Endothelial cell of umbilical vein (primary cell): ENCODE data around the gene USP6NL. TPM values are rescaled to one million over a fixed set of nuclear protein-coding genes. Genes with fewer than 3 reads are reported as not detected.

Source experiments
- BruUV-seq: library from RNA; stranded (reverse); fragments of 400-500 nt; replicated peaks from 2 replicates; lab custom pipeline; 2021; lab: Mats Ljungman, UMichigan
- CTCF ChIA-PET: fragments of 300-600, 350-600 bp; sonication (Branson Sonifier 250); formaldehyde crosslinking; loops from one replicate; lab custom pipeline; 2021; ENCODE audit warnings: antibody characterized with exemption, inconsistent platforms; lab: Charles Lee
- POLR2A ChIA-PET: fragments of 300-600, 350-600 bp; sonication (Branson Sonifier 250); formaldehyde crosslinking; loops from one replicate; lab custom pipeline; 2021; ENCODE audit warnings: antibody characterized with exemption, inconsistent platforms; lab: Charles Lee
- DNase-seq: peaks from one replicate; pipeline ENCODE4 v3.0.0-alpha.2; 2011; ENCODE audit warnings: low read depth, low spot score
- FAIRE-seq: peaks from 2 replicates; lab custom pipeline; 2011; peaks lifted over from hg19 to GRCh38; lab: Jason Lieb, UNC
- H2AFZ ChIP-seq: 2 replicates; pipeline ENCODE4 v1.6.0; 2012; ENCODE audit warnings: low read depth, low read length, control low read depth, inconsistent platforms
- H3K27ac ChIP-seq: 2 replicates; pipeline ENCODE4 v1.5.1; 2011; ENCODE audit warnings: low read depth, mild to moderate bottlenecking, control low read depth, low read length, moderate library complexity; ENCODE audit not compliant: insufficient read depth
- H3K27me3 ChIP-seq, 2 experiments: 2 replicates each; pipeline versions ENCODE4 v1.6.0 to v1.6.1; 2011; ENCODE audit warnings: low read length in 2 of 2, mixed read lengths in 1 of 2; ENCODE audit not compliant: control insufficient read depth in 2 of 2, insufficient read depth in 2 of 2
- H3K36me3 ChIP-seq, 2 experiments: 2 replicates in 1 of 2; 3 replicates in 1 of 2; pipeline ENCODE4 v1.5.1; 2011; ENCODE audit warnings: low read length in 2 of 2, mild to moderate bottlenecking in 1 of 2, moderate library complexity in 1 of 2; ENCODE audit not compliant: control insufficient read depth in 2 of 2, insufficient read depth in 2 of 2; ENCODE audit errors: extremely low read depth in 1 of 2
- H3K4me1 ChIP-seq: 3 replicates; pipeline ENCODE4 v1.5.1; 2011; ENCODE audit warnings: mild to moderate bottlenecking, low read length; ENCODE audit not compliant: control insufficient read depth, insufficient read depth; ENCODE audit errors: extremely low read depth
- H3K4me2 ChIP-seq: 2 replicates; pipeline ENCODE4 v1.6.1; 2011; ENCODE audit warnings: low read length, control low read depth, mixed read lengths; ENCODE audit not compliant: insufficient read depth
- H3K4me3 ChIP-seq, 3 experiments: fragments of 200-600 bp in 1 of 3; sonication (generic), shearing (Covaris generic) in 1 of 3; replicated peaks in 1 of 3; 2 replicates each; pipeline ENCODE4 v1.5.1; 2011 to 2016; ENCODE audit warnings: control low read depth in 3 of 3, low read length in 3 of 3, mild to moderate bottlenecking in 2 of 3, inconsistent platforms in 1 of 3, low read depth in 1 of 3, moderate library complexity in 1 of 3; ENCODE audit not compliant: insufficient read depth in 1 of 3
- H3K79me2 ChIP-seq: 2 replicates; pipeline ENCODE4 v1.6.0; 2012; ENCODE audit warnings: low read length, inconsistent platforms; ENCODE audit not compliant: control insufficient read depth, insufficient read depth
- H3K9ac ChIP-seq: replicated peaks from 2 replicates; pipeline ENCODE3; 2011; ENCODE audit warnings: low read length, control low read depth; ENCODE audit not compliant: insufficient read depth; ENCODE audit errors: extremely low read depth
- H3K9me1 ChIP-seq: replicated peaks from 3 replicates; pipeline ENCODE4 v1.6.0; 2011; ENCODE audit warnings: mild to moderate bottlenecking, low read length; ENCODE audit not compliant: control insufficient read depth, insufficient read depth; ENCODE audit errors: extremely low read depth
- H3K9me3 ChIP-seq: replicated peaks from 2 replicates; pipeline ENCODE4 v1.5.1; 2012; ENCODE audit warnings: low read length, inconsistent platforms; ENCODE audit not compliant: control insufficient read depth, insufficient read depth
- H4K20me1 ChIP-seq: replicated peaks from 2 replicates; pipeline ENCODE3; 2011; ENCODE audit warnings: mild to moderate bottlenecking, low read length; ENCODE audit not compliant: control insufficient read depth, insufficient read depth; ENCODE audit errors: extremely low read depth
- EZH2 ChIP-seq: IDR thresholded peaks from 2 replicates; pipeline ENCODE4 v1.6.1; 2012; ENCODE audit warnings: borderline replicate concordance, low read depth, mild to moderate bottlenecking, moderate library complexity, low read length, inconsistent platforms; ENCODE audit not compliant: severe bottlenecking
- FOS ChIP-seq: IDR thresholded peaks from 2 replicates; pipeline ENCODE4 v1.6.1; 2011; ENCODE audit warnings: mild to moderate bottlenecking, low read length, moderate library complexity, borderline replicate concordance; ENCODE audit not compliant: insufficient read depth
- GATA2 ChIP-seq: IDR thresholded peaks from 2 replicates; pipeline ENCODE4 v1.7.0; 2011; ENCODE audit warnings: low read depth, mild to moderate bottlenecking, moderate library complexity, mixed read lengths, low read length; ENCODE audit not compliant: insufficient read length, insufficient read depth
- JUN ChIP-seq: IDR thresholded peaks from 2 replicates; pipeline ENCODE4 v1.6.1; 2011; ENCODE audit warnings: borderline replicate concordance, low read depth; ENCODE audit not compliant: insufficient read length, insufficient read depth
- MYC ChIP-seq: IDR thresholded peaks from one replicate; pipeline ENCODE4 v1.6.1; 2011; ENCODE audit warnings: mild to moderate bottlenecking, low read depth, low read length
- POLR2A ChIP-seq: IDR thresholded peaks from 2 replicates; pipeline ENCODE4 v1.6.1; 2012; ENCODE audit warnings: low read depth, mild to moderate bottlenecking, control low read depth, low read length
- POLR2AphosphoS5 ChIP-seq: IDR thresholded peaks from 2 replicates; pipeline ENCODE4 v1.6.1; 2012; ENCODE audit warnings: low read depth, mild to moderate bottlenecking, control low read depth, low read length, moderate library complexity; ENCODE audit not compliant: insufficient read depth
- dilution Hi-C: fragments of 300-500 bp; cut with MboI; formaldehyde crosslinking; loops from one replicate; pipeline ENCODE4 v1.15.0; 2019; ENCODE audit warnings: low sequenced_read_pairs; ENCODE audit not compliant: extremely low pct_ligation_motif_present
- intact Hi-C: fragments of 100-400 bp; cut with micrococcal nuclease; formaldehyde crosslinking; loops from one replicate; pipeline ENCODE4 v1.10.0; 2022
- polyA plus RNA-seq, 4 experiments: library from polyadenylated mRNA; depleted of rRNA in 3 of 4; stranded (reverse) in 3 of 4; unstranded in 1 of 4; fragments of >200 nt; gene quantifications; 2 replicates each; pipeline versions ENCODE4 v1.2.1 to v1.2.3, GENCODE V29; 2011 to 2012; ENCODE audit warnings: missing spikeins in 1 of 4
- total RNA-seq: library from RNA; stranded (reverse); gene quantifications from 2 replicates; pipeline ENCODE4 v1.2.3, GENCODE V29; 2021
- TF ChIP-seq, protein P1 (sequence below), 2 donors: IDR thresholded peaks; 1 replicate in 1 of 2; 2 replicates in 1 of 2; pipeline ENCODE4 v1.5.1; 2011; ENCODE audit warnings: low read length in 2 of 2, mild to moderate bottlenecking in 2 of 2, moderate library complexity in 2 of 2, control low read depth in 1 of 2, inconsistent platforms in 1 of 2, low read depth in 1 of 2; ENCODE audit not compliant: insufficient read depth in 1 of 2; ENCODE audit errors: extremely low read depth in 1 of 2
- TF ChIP-seq, protein P2 (sequence below): IDR thresholded peaks from 2 replicates; pipeline ENCODE4 v1.6.1; 2011; ENCODE audit not compliant: insufficient read depth, insufficient read length

Gene USP6NL
- total and polyA plus RNA-seq, 2 donors (not counting 3 experiments of a cell fraction or from before 2014, with no cell fraction given), result 13.5 to 29.2 TPM

DNA sequence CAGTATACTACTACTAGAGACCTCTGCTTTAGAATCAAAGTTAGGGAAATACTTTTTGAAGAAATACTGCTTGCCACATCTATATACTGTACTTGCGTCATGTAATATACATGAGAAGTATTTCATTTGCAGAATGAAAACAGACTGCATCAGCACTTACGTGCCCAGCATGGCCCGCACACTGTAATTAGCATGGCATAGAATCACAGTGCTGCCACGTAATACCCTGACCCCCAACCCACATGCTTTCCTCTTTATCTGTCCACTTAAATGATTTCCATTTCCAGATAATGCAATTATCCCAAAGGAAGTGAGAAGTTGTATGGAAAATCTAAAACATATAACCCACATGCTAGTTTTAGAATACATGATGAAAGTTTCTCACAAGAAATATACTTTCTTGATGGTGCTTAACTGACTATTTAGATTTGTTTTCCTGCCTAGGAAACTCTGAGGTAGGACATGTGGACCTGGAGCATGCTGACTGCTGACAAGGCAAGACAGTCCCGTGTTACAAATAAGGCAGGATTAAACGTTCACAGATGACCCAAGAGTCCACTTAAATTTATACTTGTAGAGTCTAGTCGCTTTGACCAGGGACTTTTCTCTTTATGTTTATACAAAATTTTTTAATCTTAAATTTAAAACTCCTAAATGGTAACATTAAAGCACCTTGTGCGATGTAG, 12.6 kb downstream of the USP6NL start:
- Histone ChIP-seq H3K79me2 (peaks cover 67% of the 10 kb centered on the region), H3K36me3 (no peaks in the 10 kb centered on the region), H3K4me3 (no peak overlapping the region), H3K4me2 (no peak overlapping the region), H4K20me1 (peaks cover 20% of the 10 kb centered on the region), H3K27ac (no peak overlapping the region), H2AFZ (no peak overlapping the region), H3K9me1 (peaks cover 5% of the 10 kb centered on the region), H3K27me3 (no peaks in the 10 kb centered on the region), H3K4me1 (peaks cover 12% of the 10 kb centered on the region), H3K9ac (no peak overlapping the region), H3K9me3 (no peaks in the 10 kb centered on the region)
- intact Hi-C loops (no loop called here), dilution Hi-C loops (no loop called here)
- no TSS peak for BruUV-seq
- no peak for TF ChIP-seq POLR2A
- TF ChIP-seq, protein P1, sequence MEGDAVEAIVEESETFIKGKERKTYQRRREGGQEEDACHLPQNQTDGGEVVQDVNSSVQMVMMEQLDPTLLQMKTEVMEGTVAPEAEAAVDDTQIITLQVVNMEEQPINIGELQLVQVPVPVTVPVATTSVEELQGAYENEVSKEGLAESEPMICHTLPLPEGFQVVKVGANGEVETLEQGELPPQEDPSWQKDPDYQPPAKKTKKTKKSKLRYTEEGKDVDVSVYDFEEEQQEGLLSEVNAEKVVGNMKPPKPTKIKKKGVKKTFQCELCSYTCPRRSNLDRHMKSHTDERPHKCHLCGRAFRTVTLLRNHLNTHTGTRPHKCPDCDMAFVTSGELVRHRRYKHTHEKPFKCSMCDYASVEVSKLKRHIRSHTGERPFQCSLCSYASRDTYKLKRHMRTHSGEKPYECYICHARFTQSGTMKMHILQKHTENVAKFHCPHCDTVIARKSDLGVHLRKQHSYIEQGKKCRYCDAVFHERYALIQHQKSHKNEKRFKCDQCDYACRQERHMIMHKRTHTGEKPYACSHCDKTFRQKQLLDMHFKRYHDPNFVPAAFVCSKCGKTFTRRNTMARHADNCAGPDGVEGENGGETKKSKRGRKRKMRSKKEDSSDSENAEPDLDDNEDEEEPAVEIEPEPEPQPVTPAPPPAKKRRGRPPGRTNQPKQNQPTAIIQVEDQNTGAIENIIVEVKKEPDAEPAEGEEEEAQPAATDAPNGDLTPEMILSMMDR (IDR thresholded peaks at IDR 0.05; ENCODE audit: extremely low read depth in 1 of 2, insufficient read depth in 1 of 2, low read depth in 1 of 2, low read length in 2 of 2), result no peak
- TF ChIP-seq POLR2AphosphoS5, result no peak
- TF ChIP-seq EZH2, result no peak
- no peak for TF ChIP-seq FOS
- no peak for TF ChIP-seq GATA2
- TF ChIP-seq, protein P2, sequence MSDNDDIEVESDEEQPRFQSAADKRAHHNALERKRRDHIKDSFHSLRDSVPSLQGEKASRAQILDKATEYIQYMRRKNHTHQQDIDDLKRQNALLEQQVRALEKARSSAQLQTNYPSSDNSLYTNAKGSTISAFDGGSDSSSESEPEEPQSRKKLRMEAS, result no peak
- no peak for TF ChIP-seq MYC
- TF ChIP-seq JUN, result no peak
- POLR2A ChIA-PET, result no interaction called here
- FAIRE-seq, result no peak
- no peak for DNase-seq
- CTCF ChIA-PET, result interaction anchor here (0.7 kb wide), 1 partner anchor 11 kb away, joined by 3 read pairs; no protein-coding TSS in a partner anchor
